A673 (cell line): Measurements from ENCODE around the gene OXCT1. TPM values are rescaled to one million over a fixed set of nuclear protein-coding genes. Genes with fewer than 3 reads are reported as not detected.

ENCODE experiments used
- BruUV-seq: library from RNA; stranded (reverse); fragments of 400-500 nt; replicated peaks from 2 replicates; lab custom pipeline; 2021; lab: Mats Ljungman, UMichigan
- CTCF ChIA-PET: fragments of 300-600 bp; sonication (Branson Sonifier 250); formaldehyde crosslinking; loops from one replicate; lab custom pipeline; 2022; ENCODE audit warnings: antibody characterized with exemption; lab: Charles Lee
- POLR2A ChIA-PET: fragments of 300-600 bp; sonication (Branson Sonifier 250); formaldehyde crosslinking; loops from one replicate; lab custom pipeline; 2022; ENCODE audit warnings: antibody characterized with exemption; ENCODE audit not compliant: low non-redundant PET; lab: Charles Lee
- DNase-seq: peaks from one replicate; pipeline ENCODE4 v3.0.0-alpha.2; 2015; ENCODE audit warnings: low spot score
- H3K27ac ChIP-seq: fragments of 200-600 bp; sonication (generic); 2 replicates; pipeline ENCODE4 v1.5.1; 2016; ENCODE audit warnings: mixed run types, low read depth, mild to moderate bottlenecking, mixed read lengths, antibody characterized with exemption, low read length; ENCODE audit not compliant: poor library complexity, severe bottlenecking
- H3K27me3 ChIP-seq: fragments of 200-600 bp; sonication (generic); replicated peaks from 2 replicates; pipeline ENCODE4 v1.6.1; 2017; ENCODE audit warnings: mixed run types, low read depth, mild to moderate bottlenecking, mixed read lengths, antibody characterized with exemption, low read length; ENCODE audit not compliant: insufficient read depth, poor library complexity
- H3K36me3 ChIP-seq: fragments of 200-600 bp; sonication (generic); 2 replicates; pipeline ENCODE4 v1.6.1; 2016; ENCODE audit warnings: mixed run types, mild to moderate bottlenecking, mixed read lengths, antibody characterized with exemption, low read length; ENCODE audit not compliant: insufficient read depth, poor library complexity, severe bottlenecking
- H3K4me1 ChIP-seq: fragments of 200-600 bp; sonication (generic); 2 replicates; pipeline ENCODE4 v1.6.1; 2017; ENCODE audit warnings: mixed run types, mild to moderate bottlenecking, mixed read lengths, antibody characterized with exemption, low read length; ENCODE audit not compliant: insufficient read depth, poor library complexity, severe bottlenecking
- H3K4me3 ChIP-seq: fragments of 200-600 bp; sonication (generic); 2 replicates; pipeline ENCODE4 v1.5.1; 2016; ENCODE audit warnings: low read depth, mixed run types, mild to moderate bottlenecking, mixed read lengths, low read length; ENCODE audit not compliant: poor library complexity, severe bottlenecking
- H3K9me3 ChIP-seq: fragments of 200-600 bp; sonication (generic); 2 replicates; pipeline ENCODE4 v1.6.1; 2016; ENCODE audit warnings: mixed run types, low read depth, mild to moderate bottlenecking, mixed read lengths, antibody characterized with exemption, low read length; ENCODE audit not compliant: poor library complexity, severe bottlenecking
- CTCF ChIP-seq: fragments of 300-800, 200-600 bp; sonication (generic); conservative IDR thresholded peaks from 2 replicates; pipeline ENCODE4 v1.5.1; 2017; ENCODE audit warnings: low read depth, mild to moderate bottlenecking, antibody characterized with exemption, low read length, moderate library complexity, mixed read lengths
- EZH2 ChIP-seq: fragments of 200-600 bp; sonication (generic); IDR thresholded peaks from 2 replicates; pipeline ENCODE4 v1.6.1; 2017; ENCODE audit warnings: borderline replicate concordance, low read depth, mild to moderate bottlenecking, mixed read lengths, antibody characterized with exemption, low read length; ENCODE audit not compliant: poor library complexity, severe bottlenecking
- intact Hi-C: fragments of 100-400 bp; cut with micrococcal nuclease; formaldehyde crosslinking; loops from one replicate; pipeline ENCODE4 v1.10.0; 2022; ENCODE audit not compliant: unreplicated experiment
- total RNA-seq: library from RNA; stranded (reverse); gene quantifications from 2 replicates; pipeline ENCODE4 v1.2.3, GENCODE V29; 2021

The OXCT1 gene
- total RNA-seq, 1 experiment from 2014 or later: 48.4 TPM

- Histone ChIP-seq H3K27ac (no peak overlapping the region), H3K27me3 (no peaks in the 10 kb centered on the region), H3K4me3 (no peak overlapping the region), H3K4me1 (no peaks in the 10 kb centered on the region), H3K36me3 (peaks cover 18% of the 10 kb centered on the region), H3K9me3 (no peaks in the 10 kb centered on the region)
- no TSS peak for BruUV-seq
- CTCF ChIA-PET: interaction anchor here (1.4 kb wide), 1 partner anchor 198 kb away, joined by 3 read pairs; no protein-coding TSS in a partner anchor
- intact Hi-C loops: loop anchor here (5.0 kb wide), 3 partner anchors 723 to 1028 kb away; no protein-coding TSS in a partner anchor
- no peak for DNase-seq
- TF ChIP-seq EZH2 (no peak), CTCF (no peak)
- POLR2A ChIA-PET: no interaction called here
These were observed 11.3 kb downstream of the OXCT1 start for GRCh38 chr5:41858890-41859289.

GRCh38 chr5:41857989-41858388 is 12.2 kb downstream of the OXCT1 start:
- Histone ChIP-seq H3K4me3 (no peak overlapping the region), H3K27ac (no peak overlapping the region), H3K9me3 (no peaks in the 10 kb centered on the region), H3K27me3 (no peaks in the 10 kb centered on the region), H3K36me3 (peaks cover 20% of the 10 kb centered on the region), H3K4me1 (no peaks in the 10 kb centered on the region)
- CTCF ChIA-PET: no interaction called here
- BruUV-seq: no TSS peak
- intact Hi-C loops: loop anchor here (5.0 kb wide), 3 partner anchors 724 to 1029 kb away; no protein-coding TSS in a partner anchor
- POLR2A ChIA-PET: no interaction called here
- DNase-seq: no peak
- TF ChIP-seq CTCF: no peak
- no peak for TF ChIP-seq EZH2

DNA sequence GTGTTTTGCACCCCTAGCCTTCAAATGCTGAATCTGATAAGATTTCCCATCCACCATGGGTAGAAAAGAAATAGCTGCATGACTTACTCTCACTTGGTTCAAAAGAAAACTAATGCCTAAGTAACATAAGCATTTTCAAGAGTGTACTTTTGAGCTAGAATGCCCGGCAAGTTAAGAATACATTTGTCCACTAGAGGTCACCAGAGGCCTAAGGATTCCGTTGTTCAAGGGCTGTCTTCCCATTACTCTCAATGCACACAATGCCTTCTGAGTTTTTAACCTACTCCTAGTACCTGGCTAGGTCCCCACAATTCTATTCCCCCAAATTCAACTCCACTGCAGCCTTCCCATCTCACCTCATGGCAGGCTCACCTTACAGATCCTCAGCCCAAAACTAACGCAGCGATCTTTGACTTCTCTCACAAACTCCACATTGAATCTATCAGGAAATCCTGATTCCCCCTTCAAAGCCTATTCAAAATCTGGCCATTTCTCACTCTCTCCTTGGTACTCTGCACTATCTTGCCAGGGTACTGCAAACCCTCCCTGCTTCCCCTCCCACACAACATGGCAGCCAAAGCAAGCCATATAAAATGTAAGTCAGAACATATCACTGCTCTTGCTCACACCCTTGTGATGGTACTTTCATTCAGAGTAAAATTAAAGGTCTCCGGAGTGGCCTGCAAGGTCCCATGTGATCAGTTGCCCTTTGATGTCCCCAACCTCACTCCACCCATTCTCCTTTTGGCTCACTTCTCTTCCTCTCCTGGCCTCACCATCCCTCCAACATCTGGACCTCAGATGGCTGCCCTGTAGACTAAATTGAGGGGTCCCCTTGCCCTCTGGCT is 13.4 kb downstream of the OXCT1 start:
- POLR2A ChIA-PET: interaction anchor here (0.5 to 0.6 kb wide), 2 partner anchors 205 to 927 kb away, joined by 3 to 6 read pairs; no protein-coding TSS in a partner anchor
- H3K4me3 ChIP-seq: no peak overlapping the region
- peak; percentile 77 for DNase-seq
- H3K9me3 ChIP-seq: no peaks in the 10 kb centered on the region
- H3K36me3 ChIP-seq: peaks cover 23% of the 10 kb centered on the region
- TF ChIP-seq CTCF: peak; percentile 74
- TF ChIP-seq EZH2: no peak
- CTCF ChIA-PET: interaction anchor here (0.6 to 1.5 kb wide), 5 partner anchors 62 to 1033 kb away, joined by 3 to 27 read pairs (median 4); no protein-coding TSS in a partner anchor
- H3K27me3 ChIP-seq: no peaks in the 10 kb centered on the region
- no peaks in the 10 kb centered on the region for H3K4me1 ChIP-seq
- intact Hi-C loops: loop anchor here (1.0 to 5.0 kb wide), 4 partner anchors 200 to 1030 kb away; no protein-coding TSS in a partner anchor
- H3K27ac ChIP-seq: peak overlapping the region; percentile 11
- BruUV-seq: no TSS peak
